NCI-H1417 treated with DMSO at 0.1 percent for 48 hours (cell line): ENCODE measurements around the gene IMMP2L.

Experiments
- DNase-seq: peaks from one replicate; lab custom pipeline; 2025; lab: John Stamatoyannopoulos, UW

IMMP2L gene

GRCh38 chr7:110922906-110923305 lies 639.4 kb downstream of the IMMP2L start:
- DNase-seq, result no peak

GRCh38 chr7:110921595-110922151 lies 640.6 kb downstream of the IMMP2L start:
- no peak for DNase-seq

DNA sequence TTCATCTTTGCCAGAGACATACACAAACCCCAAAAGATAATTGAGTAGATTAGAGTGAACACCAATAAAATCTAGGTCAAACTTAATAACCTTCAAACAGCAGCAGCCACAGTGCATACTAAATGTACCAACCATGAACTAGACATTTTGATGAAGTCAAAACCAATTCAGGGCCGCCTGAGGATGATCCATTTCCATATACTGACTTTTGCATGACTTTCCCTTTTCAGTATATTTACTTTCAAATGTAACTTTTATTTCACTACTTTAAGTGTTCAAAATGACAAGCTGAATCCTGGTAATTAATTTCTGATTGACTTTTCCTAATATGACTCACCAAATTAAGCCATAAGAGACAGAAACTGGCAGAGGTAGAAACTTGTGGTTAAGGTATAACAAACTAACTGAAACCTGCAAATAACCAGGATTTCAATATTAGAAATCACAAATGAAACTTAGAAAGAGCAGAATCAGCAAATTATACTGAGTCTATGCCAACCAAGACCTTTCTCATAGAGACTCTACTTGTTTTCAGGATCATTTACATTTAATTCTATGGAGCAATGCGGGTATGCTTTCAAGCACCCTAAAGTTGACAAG lies 643.2 kb downstream of the IMMP2L start:
- DNase-seq, result no peak

GRCh38 chr7:110914263-110914662 lies 648.0 kb downstream of the IMMP2L start:
- DNase-seq, result no peak

DNA sequence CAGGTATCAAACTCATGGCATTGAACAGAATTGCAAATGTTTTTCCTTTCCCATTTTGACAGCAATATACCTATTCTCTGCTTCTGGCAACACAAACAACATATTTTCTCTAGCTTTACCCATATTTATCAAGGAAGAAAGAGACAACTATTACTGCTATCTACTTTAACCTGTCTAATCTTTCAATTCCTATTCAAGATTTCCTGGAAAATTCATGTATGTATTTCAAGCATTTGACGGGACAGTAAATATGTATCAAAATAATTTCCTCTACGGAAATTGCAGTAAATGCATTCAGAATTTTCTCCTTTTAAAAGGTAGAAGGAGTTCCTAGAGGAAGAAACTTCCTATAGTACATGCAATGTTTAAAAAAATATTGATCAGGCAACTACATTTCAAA lies 650.7 kb downstream of the IMMP2L start:
- DNase-seq, result no peak

DNA sequence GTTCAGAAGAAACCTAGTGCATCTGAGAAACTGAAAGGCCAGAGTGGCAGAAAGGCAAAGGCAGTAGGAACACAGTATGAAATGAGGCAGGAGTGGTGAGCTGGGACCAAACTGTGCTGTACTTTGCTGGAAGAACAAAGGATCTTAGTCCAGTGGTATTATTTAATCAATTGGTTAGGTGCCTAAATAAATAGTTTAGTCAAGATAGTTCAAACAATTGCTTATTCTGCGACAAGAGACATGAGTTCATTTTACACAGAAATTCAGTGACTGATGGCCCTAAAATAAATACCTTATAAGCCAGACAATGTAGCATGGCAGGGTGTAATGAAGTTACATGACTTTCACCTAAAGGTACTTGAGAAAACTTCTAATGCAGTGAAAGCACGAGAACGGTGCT lies 653.2 kb downstream of the IMMP2L start:
- DNase-seq, result no peak

GRCh38 chr7:110905773-110906566 lies 656.3 kb downstream of the IMMP2L start:
- DNase-seq, result no peak

DNA sequence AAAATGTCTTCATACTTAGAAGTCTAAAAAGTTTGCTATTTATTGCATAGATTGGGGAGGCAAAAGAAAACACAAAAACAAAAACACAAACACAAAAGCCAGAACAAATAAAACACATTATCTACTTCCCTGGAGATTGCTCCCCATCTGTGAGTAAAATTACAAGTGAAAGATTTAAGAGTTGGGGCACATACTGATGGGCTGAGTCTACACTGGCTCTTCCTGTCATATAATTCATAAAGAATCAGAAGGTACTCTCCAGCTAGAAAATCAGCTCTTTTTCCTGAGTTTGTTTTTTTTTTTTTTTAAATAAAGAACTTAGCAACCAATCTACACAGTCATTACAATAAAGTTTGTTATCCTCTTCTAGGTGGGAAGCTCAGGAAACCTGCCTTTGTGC lies 663.8 kb downstream of the IMMP2L start:
- DNase-seq, result no peak

DNA sequence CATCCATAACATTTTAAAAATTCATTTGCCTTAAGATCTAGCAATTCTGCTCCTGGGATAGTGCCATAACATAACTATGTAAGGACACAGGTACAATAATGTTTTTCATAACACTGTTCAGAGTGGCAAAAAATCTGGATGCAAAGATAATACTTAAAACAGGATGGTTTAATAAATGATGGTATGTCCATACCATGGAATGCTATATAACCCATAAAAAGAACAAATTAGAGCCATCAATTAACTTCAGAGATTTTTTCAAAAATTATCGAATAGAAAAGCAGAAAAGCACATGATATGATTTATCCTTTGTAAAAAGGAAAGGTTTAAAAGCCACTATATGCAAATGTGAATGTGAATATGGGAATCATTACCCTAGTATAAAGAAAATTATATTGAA lies 664.8 kb downstream of the IMMP2L start:
- no peak for DNase-seq

DNA sequence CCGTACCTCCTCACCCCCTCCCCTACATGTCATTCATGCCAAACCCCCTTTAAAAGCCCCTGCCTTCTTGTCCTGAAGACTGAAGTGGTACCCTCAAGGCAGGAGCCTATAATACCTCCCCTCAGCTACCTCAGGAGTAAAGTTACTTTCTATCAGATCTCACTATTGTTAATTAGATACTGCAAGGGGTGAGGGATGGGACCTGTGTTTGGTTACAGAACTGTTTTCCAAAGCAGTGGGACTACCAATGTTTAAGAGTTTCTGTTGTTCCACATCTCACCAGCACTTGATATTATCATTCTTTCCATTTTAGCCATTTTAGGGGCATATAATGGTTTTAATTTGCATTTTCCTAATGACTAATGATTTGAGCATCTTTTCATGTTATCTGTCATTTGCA lies 668.2 kb downstream of the IMMP2L start:
- DNase-seq, result no peak

- no peak for DNase-seq
Measured at GRCh38 chr7:110891197-110891596, 671.1 kb downstream of the IMMP2L start.

GRCh38 chr7:110890101-110890500 lies 672.2 kb downstream of the IMMP2L start:
- no peak for DNase-seq

DNA sequence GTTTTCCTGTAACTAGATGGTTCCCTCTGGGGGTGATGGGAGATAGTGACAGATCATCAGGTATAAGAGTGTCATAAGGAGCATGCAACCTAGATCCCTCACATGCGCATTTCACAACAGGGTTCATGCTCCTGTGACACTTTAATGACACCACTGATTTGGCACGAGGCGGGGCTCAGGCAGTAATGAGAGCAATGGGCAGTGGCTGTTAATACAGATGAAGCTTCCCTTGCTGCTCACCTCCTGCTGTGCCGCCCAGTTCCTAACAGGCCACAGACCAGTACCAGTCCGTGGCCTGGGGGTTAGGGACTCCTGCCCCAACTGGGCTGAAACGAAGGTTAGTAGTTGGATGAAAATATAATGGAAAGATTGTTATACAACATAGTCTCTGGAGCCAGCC lies 673.0 kb downstream of the IMMP2L start:
- no peak for DNase-seq

DNA sequence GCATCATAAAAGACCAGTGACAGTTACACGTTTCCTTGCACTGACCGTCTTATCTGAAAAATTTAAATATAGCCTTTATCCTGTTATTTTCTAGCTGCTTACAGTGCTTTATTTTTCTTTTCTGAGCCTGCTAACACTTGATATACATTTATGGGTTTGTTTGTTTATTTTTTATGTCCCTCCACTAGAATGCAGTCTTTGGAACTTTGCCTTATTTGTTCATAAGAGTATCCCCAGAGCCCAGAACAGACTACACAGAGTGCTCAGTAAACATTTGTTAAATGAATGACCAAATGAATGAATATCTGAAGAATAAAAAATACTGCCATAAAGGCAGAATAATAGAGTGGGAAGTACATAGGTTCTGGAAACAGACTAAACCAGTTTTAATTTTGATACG lies 673.7 kb downstream of the IMMP2L start:
- DNase-seq, result no peak

GRCh38 chr7:110885474-110885873 lies 676.8 kb downstream of the IMMP2L start:
- DNase-seq, result no peak

GRCh38 chr7:110881721-110882120 lies 680.6 kb downstream of the IMMP2L start:
- no peak for DNase-seq

GRCh38 chr7:110880971-110881370 lies 681.3 kb downstream of the IMMP2L start:
- DNase-seq, result no peak

GRCh38 chr7:110877016-110877415 lies 685.3 kb downstream of the IMMP2L start:
- no peak for DNase-seq

DNA sequence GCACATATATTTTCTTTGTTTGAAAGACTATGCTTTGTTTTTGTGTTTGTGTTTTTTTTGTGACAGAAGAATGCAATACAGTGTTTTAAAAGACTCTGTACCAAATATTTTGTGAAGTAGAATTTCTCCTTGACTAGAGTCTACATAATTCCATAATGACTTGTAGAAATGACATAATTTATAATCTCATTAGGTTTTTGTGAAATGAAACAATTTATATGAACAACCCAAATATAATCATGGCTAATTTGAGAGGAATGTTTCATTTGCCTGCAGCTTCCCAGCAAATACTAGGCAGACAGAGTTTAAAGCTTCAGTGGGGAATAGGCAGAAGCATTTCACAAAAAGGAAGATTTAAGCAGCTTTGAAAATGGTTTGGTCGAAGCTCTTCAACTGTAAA lies 686.9 kb downstream of the IMMP2L start:
- DNase-seq, result no peak

DNA sequence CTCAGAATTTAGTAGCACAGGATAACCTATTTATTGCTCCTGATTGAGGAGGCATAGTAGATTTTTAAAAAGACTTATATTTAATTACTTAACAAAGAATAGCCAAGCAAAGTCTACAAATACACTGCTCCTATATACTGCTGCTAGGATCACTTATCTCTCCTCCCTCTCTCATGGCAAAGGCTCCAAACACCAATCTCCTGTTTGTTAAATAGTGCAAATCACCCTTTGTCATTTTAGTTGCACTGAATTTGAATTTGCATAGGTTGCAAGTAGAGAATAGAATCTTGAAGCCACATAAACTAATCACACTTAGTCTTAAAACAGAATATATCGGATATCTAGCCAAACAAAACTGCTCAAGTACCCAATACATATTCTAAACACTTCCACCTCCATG lies 690.4 kb downstream of the IMMP2L start:
- no peak for DNase-seq

GRCh38 chr7:110870926-110871325 lies 691.4 kb downstream of the IMMP2L start:
- DNase-seq, result no peak

DNA sequence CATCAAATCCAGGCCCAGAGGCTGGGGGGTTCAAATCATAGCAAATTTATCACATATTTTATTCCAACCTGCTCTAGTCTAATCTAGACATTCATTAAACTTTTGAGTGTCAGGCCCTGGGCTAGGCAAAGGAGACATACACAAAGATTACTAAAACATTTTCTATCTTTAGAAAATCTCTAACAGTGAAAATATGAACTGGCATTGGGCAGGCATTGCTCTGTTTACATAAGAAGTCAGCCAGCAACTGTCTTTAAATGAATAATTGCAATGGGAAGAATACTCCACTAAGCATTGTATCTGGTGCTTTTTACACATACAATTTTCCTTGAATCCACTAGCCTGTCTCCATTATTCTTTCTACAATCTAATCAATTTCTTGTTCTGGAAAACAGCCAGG lies 693.8 kb downstream of the IMMP2L start:
- DNase-seq, result no peak

GRCh38 chr7:110867771-110868170 lies 694.5 kb downstream of the IMMP2L start:
- DNase-seq, result no peak

GRCh38 chr7:110863258-110863657 lies 699.0 kb downstream of the IMMP2L start:
- DNase-seq, result no peak
